ENCODE data around the gene CACNG6. TPM values are rescaled to one million over a fixed set of nuclear protein-coding genes. Genes with fewer than 3 reads are reported as not detected.

The CACNG6 gene
- total RNA-seq, 3 donors from 2014 or later (not counting 1 experiment from before 2014, with no cell fraction given) = 11.5 TPM; not detected in 2

DNA sequence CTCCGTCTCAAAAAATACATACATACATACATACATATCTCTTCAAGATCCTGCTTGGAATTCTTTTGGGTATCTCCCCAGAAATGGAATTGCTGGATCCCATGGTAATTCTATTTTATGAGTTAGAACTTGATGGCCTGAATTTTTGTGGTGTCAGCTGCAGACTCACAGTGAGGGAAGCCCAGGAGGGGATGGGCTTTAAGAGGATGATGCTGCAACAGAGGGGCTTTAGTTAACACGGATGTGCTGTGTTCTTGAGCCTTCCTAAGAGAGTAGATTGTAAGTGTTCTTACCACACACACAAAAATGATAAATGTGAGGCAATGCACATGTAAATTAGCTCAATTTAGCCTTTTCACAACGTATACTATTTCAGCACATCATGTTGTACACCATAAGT is 31.8 kb downstream of the CACNG6 start:
- no peak for TF ChIP-seq CTCF (IDR thresholded peaks at IDR 0.05)
- H3K36me3 Mint-ChIP-seq = no peaks in the 10 kb centered on the region
- WGBS (ENCODE audit: insufficient coverage) = no CpG with 5 or more reads among the region's 3 CpGs

GRCh38 chr19:54024660-54025059 is 33.2 kb downstream of the CACNG6 start:
- Mint-ChIP-seq H3K27ac (no peak overlapping the region), H3K9me3 (no peaks in the 10 kb centered on the region), H3K36me3 (no peaks in the 10 kb centered on the region), H3K4me3 (no peak overlapping the region), H3K4me1 (peaks cover 0 to 11% of the 10 kb centered on the region in 2 donors), H3K27me3 (ENCODE audit: low read depth in 2 of 2) (peaks cover 9 to 10% of the 10 kb centered on the region in 2 donors)
- Histone ChIP-seq H3K27me3 (ENCODE audit: control insufficient read depth, insufficient read depth, low read length) (peaks cover 2% of the 10 kb centered on the region), H3K36me3 (ENCODE audit: control insufficient read depth, insufficient read depth, low read length) (no peaks in the 10 kb centered on the region), H3K4me1 (ENCODE audit: control insufficient read depth, insufficient read depth, low read length) (peaks cover 5% of the 10 kb centered on the region), H3K9me3 (ENCODE audit: control insufficient read depth, insufficient read depth, low read length) (no peaks in the 10 kb centered on the region), H3K4me3 (ENCODE audit: low read length) (no peak overlapping the region), H3K27ac (ENCODE audit: low read length) (no peak overlapping the region)
- no peak for TF ChIP-seq CTCF (IDR thresholded peaks at IDR 0.05)
- intact Hi-C loops (cut with micrococcal nuclease) = loop anchor here (1.0 to 2.0 kb wide), 3 partner anchors 182 to 252 kb away; no protein-coding TSS in a partner anchor
- no peak for ATAC-seq
- 78% methylated on average over 9 of the region's 9 CpGs for WGBS (ENCODE audit: insufficient coverage)
- no peak for DNase-seq

More for the DNA sequence above, 31.8 kb downstream of the CACNG6 start:
- Mint-ChIP-seq H3K9me3 (no peaks in the 10 kb centered on the region), H3K27ac (no peak overlapping the region), H3K27me3 (ENCODE audit: low read depth in 2 of 2) (peaks cover 8% of the 10 kb centered on the region in 2 donors), H3K4me1 (peaks cover 0 to 14% of the 10 kb centered on the region in 2 donors), H3K4me3 (no peak overlapping the region)
- Histone ChIP-seq H3K4me3 (ENCODE audit: low read length) (no peak overlapping the region), H3K36me3 (ENCODE audit: control insufficient read depth, insufficient read depth, low read length) (no peaks in the 10 kb centered on the region), H3K9me3 (ENCODE audit: control insufficient read depth, insufficient read depth, low read length) (no peaks in the 10 kb centered on the region), H3K27me3 (ENCODE audit: control insufficient read depth, insufficient read depth, low read length) (peaks cover 2% of the 10 kb centered on the region), H3K27ac (ENCODE audit: low read length) (no peak overlapping the region), H3K4me1 (ENCODE audit: control insufficient read depth, insufficient read depth, low read length) (peaks cover 9% of the 10 kb centered on the region)
- ATAC-seq = no peak
- intact Hi-C loops (cut with micrococcal nuclease) = no loop called here
- no peak for DNase-seq

DNA sequence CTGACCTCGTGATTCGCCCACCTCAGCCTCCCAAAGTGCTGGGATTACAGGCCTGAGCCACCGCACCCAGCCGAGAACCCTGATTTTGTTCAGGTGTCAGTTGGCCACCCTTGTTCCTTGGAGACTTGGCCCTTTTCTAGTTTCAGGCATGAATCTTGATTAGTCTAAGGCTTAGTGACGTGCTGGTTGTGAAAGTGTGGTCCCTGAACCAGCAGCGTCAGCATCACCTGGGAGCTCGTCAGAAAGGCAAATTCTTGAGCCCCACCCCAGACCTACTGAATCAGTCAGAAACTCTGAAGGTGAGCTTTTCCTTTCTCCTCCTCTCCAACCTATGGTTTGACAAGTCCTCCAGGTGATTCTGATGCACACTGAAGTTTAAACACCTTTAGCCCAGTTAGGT is 35.2 kb downstream of the CACNG6 start:
- H3K4me1 ChIP-seq (ENCODE audit: control insufficient read depth, insufficient read depth, low read length) = peaks cover 4% of the 10 kb centered on the region
- H3K9me3 ChIP-seq (ENCODE audit: control insufficient read depth, insufficient read depth, low read length) = no peaks in the 10 kb centered on the region
- peaks cover 9% of the 10 kb centered on the region in 2 donors for H3K4me1 Mint-ChIP-seq
- no peaks in the 10 kb centered on the region for H3K9me3 Mint-ChIP-seq
- no peak overlapping the region for H3K4me3 ChIP-seq (ENCODE audit: low read length)
- H3K36me3 ChIP-seq (ENCODE audit: control insufficient read depth, insufficient read depth, low read length) = no peaks in the 10 kb centered on the region
- peaks cover 15 to 22% of the 10 kb centered on the region in 2 donors for H3K27me3 Mint-ChIP-seq (ENCODE audit: low read depth in 2 of 2)
- peaks cover 2% of the 10 kb centered on the region for H3K27me3 ChIP-seq (ENCODE audit: control insufficient read depth, insufficient read depth, low read length)
- 82% methylated on average over 7 of the region's 7 CpGs for WGBS (ENCODE audit: insufficient coverage)
- ATAC-seq (no peak), DNase-seq (no peak)
- H3K36me3 Mint-ChIP-seq = no peaks in the 10 kb centered on the region
- TF ChIP-seq CTCF (IDR thresholded peaks at IDR 0.05) = no peak
- no peak overlapping the region for H3K27ac ChIP-seq (ENCODE audit: low read length)
- H3K4me3 Mint-ChIP-seq = no peak overlapping the region
- intact Hi-C loops (cut with micrococcal nuclease) = no loop called here
- H3K27ac Mint-ChIP-seq = no peak overlapping the region

DNA sequence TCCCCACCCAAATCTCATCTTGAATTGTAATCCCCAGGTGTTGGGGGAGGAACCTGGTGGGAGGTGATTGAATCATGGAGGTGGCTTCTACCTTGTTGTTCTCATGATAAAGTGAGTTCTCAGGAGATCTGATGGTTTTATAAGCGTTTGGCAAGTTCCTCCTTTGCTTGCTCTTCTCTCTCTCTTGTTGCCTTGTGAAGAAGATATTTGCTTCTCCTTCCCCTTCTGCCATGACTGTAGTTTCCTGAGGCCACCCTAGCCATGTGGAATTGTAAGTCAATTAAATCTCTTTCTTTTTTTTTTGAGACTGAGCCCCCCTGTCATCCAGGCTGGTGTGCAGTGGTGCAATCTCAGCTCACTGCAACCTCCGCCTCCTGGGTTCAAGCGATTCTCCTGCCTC is 37.9 kb downstream of the CACNG6 start:
- intact Hi-C loops (cut with micrococcal nuclease) = no loop called here
- peaks cover 11 to 14% of the 10 kb centered on the region in 2 donors for H3K27me3 Mint-ChIP-seq (ENCODE audit: low read depth in 2 of 2)
- no peaks in the 10 kb centered on the region for H3K36me3 Mint-ChIP-seq
- no peak overlapping the region for H3K4me3 ChIP-seq (ENCODE audit: low read length)
- H3K9me3 ChIP-seq (ENCODE audit: control insufficient read depth, insufficient read depth, low read length) = no peaks in the 10 kb centered on the region
- H3K4me1 ChIP-seq (ENCODE audit: control insufficient read depth, insufficient read depth, low read length) = no peaks in the 10 kb centered on the region
- peaks cover 9% of the 10 kb centered on the region in 2 donors for H3K4me1 Mint-ChIP-seq
- no peak overlapping the region for H3K4me3 Mint-ChIP-seq
- no peak for ATAC-seq
- H3K9me3 Mint-ChIP-seq = no peaks in the 10 kb centered on the region
- WGBS (ENCODE audit: insufficient coverage) = 67% methylated on average over 3 of the region's 3 CpGs
- no peak for DNase-seq
- no peak overlapping the region for H3K27ac Mint-ChIP-seq
- no peak for TF ChIP-seq CTCF (IDR thresholded peaks at IDR 0.05)
- H3K27ac ChIP-seq (ENCODE audit: low read length) = no peak overlapping the region
- H3K27me3 ChIP-seq (ENCODE audit: control insufficient read depth, insufficient read depth, low read length) = no peaks in the 10 kb centered on the region
- no peaks in the 10 kb centered on the region for H3K36me3 ChIP-seq (ENCODE audit: control insufficient read depth, insufficient read depth, low read length)

All from natural killer cell (primary cell).